K562 (cell line): ENCODE results near the gene ARID3A. TPM values are rescaled to one million over a fixed set of nuclear protein-coding genes. Genes with fewer than 3 reads are reported as not detected.

Experiments
- ATAC-seq: fragments of 200-7000 bp; cut with Tn5 transposase; 3 replicates; pipeline ENCODE4 v1.9.1; 2020; ENCODE audit warnings: moderate library complexity
- BruUV-seq: library from RNA; stranded (reverse); fragments of 400-500 nt; replicated peaks from 2 replicates; lab custom pipeline; 2021; lab: Mats Ljungman, UMichigan
- CTCF ChIA-PET: fragments of 300-600 bp; formaldehyde crosslinking; extraction: SDS; loops from one replicate; lab custom pipeline; 2021; ENCODE audit warnings: low intra/inter-chr PET ratio; lab: Yijun Ruan, JAX
- POLR2A ChIA-PET: fragments of 300-600, 350-650 bp; sonication (Branson Sonifier 250); formaldehyde crosslinking; extraction: SDS; loops from one replicate; lab custom pipeline; 2021; ENCODE audit warnings: antibody characterized with exemption, inconsistent platforms; lab: Yijun Ruan, JAX
- DNase-seq, 4 experiments: peaks; one replicate each; pipeline versions ENCODE4 v3.0.0 to v3.0.0-alpha.2; 2011 to 2018; ENCODE audit warnings: low spot score in 3 of 4, mixed read lengths in 3 of 4; ENCODE audit errors: extremely low read depth in 1 of 4
- FAIRE-seq: peaks from 2 replicates; lab custom pipeline; 2011; peaks lifted over from hg19 to GRCh38; lab: Jason Lieb, UNC
- H2AFZ ChIP-seq: 2 replicates; pipeline ENCODE4 v1.6.0; 2011; ENCODE audit warnings: low read depth, low read length, control low read depth, inconsistent platforms
- H3K27ac ChIP-seq: fragments of 200-600 bp; 3 replicates; pipeline ENCODE4 v1.8.0; 2011; ENCODE audit warnings: low read depth, mild to moderate bottlenecking, control low read depth, inconsistent platforms, low read length, moderate library complexity, mixed read lengths; ENCODE audit errors: extremely low read depth
- H3K27me3 ChIP-seq, 2 experiments: fragments of 300-600 bp in 1 of 2; 2 replicates in 1 of 2; 3 replicates in 1 of 2; pipeline versions ENCODE4 v1.6.0 to v1.8.0; 2011; ENCODE audit warnings: inconsistent platforms in 2 of 2, low read length in 2 of 2, mild to moderate bottlenecking in 1 of 2, mixed read lengths in 1 of 2, moderate library complexity in 1 of 2; ENCODE audit not compliant: control insufficient read depth in 2 of 2, insufficient read depth in 2 of 2
- H3K36me3 ChIP-seq: fragments of 300-600 bp; 3 replicates; pipeline ENCODE4 v1.8.0; 2011; ENCODE audit warnings: mild to moderate bottlenecking, low read length, inconsistent platforms; ENCODE audit not compliant: control insufficient read depth, insufficient read depth
- H3K4me1 ChIP-seq, 2 experiments: fragments of 200-600 bp in 1 of 2; replicated peaks in 1 of 2; 2 replicates in 1 of 2; 3 replicates in 1 of 2; pipeline versions ENCODE4 v1.5.1 to v1.8.0; 2011; ENCODE audit warnings: inconsistent platforms in 2 of 2, low read length in 2 of 2, mild to moderate bottlenecking in 1 of 2, mixed read lengths in 1 of 2, moderate library complexity in 1 of 2; ENCODE audit not compliant: control insufficient read depth in 2 of 2, insufficient read depth in 2 of 2
- H3K4me2 ChIP-seq: 2 replicates; pipeline ENCODE4 v1.6.1; 2011; ENCODE audit warnings: low read length, control low read depth, inconsistent platforms, mixed read lengths; ENCODE audit not compliant: insufficient read depth
- H3K4me3 ChIP-seq: fragments of 200-600 bp; sonication (generic), shearing (Covaris generic); 2 replicates; pipeline ENCODE4 v1.5.1; 2016; ENCODE audit warnings: control low read depth, inconsistent platforms
- H3K79me2 ChIP-seq: fragments of 200-600 bp; 3 replicates; pipeline ENCODE4 v1.8.0; 2011; ENCODE audit warnings: low read length, inconsistent platforms; ENCODE audit not compliant: control insufficient read depth, insufficient read depth
- H3K9ac ChIP-seq, 2 experiments: 2 replicates each; pipeline versions ENCODE4 v1.6.0 to v1.6.1; 2011; ENCODE audit warnings: low read depth in 2 of 2, low read length in 2 of 2, control low read depth in 1 of 2, inconsistent platforms in 1 of 2, mild to moderate bottlenecking in 1 of 2, mixed read lengths in 1 of 2; ENCODE audit not compliant: insufficient read depth in 1 of 2
- H3K9me1 ChIP-seq: one replicate; pipeline ENCODE4 v1.6.0; 2011; ENCODE audit warnings: inconsistent platforms, mild to moderate bottlenecking, low read length, moderate library complexity; ENCODE audit not compliant: control insufficient read depth, insufficient read depth
- H3K9me3 ChIP-seq: replicated peaks from 2 replicates; pipeline ENCODE4 v1.5.1; 2011; ENCODE audit warnings: low read depth, low read length, inconsistent platforms; ENCODE audit not compliant: control insufficient read depth, insufficient read depth
- H4K20me1 ChIP-seq: replicated peaks from 2 replicates; pipeline ENCODE4 v1.6.1; 2011; ENCODE audit warnings: low read length, inconsistent platforms, mixed read lengths; ENCODE audit not compliant: control insufficient read depth, insufficient read depth
- BRF2 ChIP-seq: IDR thresholded peaks from 3 replicates; pipeline ENCODE4 v1.6.1; 2011; ENCODE audit warnings: borderline replicate concordance, mild to moderate bottlenecking; ENCODE audit not compliant: insufficient read length, insufficient read depth
- C11orf30 ChIP-seq: fragments of 450-650 bp; IDR thresholded peaks from 2 replicates; pipeline ENCODE4 v1.6.1; 2016; ENCODE audit warnings: low read depth, mild to moderate bottlenecking
- EGR1 ChIP-seq: fragments of 450-650 bp; conservative IDR thresholded peaks from 2 replicates; pipeline ENCODE4 v1.6.1; 2017; ENCODE audit warnings: mild to moderate bottlenecking
- NR1H2 ChIP-seq: sonication (generic); formaldehyde crosslinking; IDR thresholded peaks from 2 replicates; pipeline ENCODE4 v1.4.0; 2020; ENCODE audit warnings: mild to moderate bottlenecking, missing genetic modification reagents
- PRDM10 ChIP-seq: fragments of 450-650 bp; IDR thresholded peaks from 2 replicates; pipeline ENCODE4 v1.6.1; 2018; ENCODE audit not compliant: partially characterized antibody
- RHOXF2B ChIP-seq: fragments of 250-450 bp; sonication (Bioruptor Pico); conservative IDR thresholded peaks from 2 replicates; pipeline ENCODE4 v1.5.1; 2021
- SREBF2 ChIP-seq: sonication (generic); formaldehyde crosslinking; IDR thresholded peaks from 2 replicates; pipeline ENCODE4 v1.4.0; 2020; ENCODE audit warnings: mild to moderate bottlenecking, missing genetic modification reagents
- TBL1XR1 ChIP-seq, 2 experiments: IDR thresholded peaks; 2 replicates each; pipeline ENCODE4 v1.6.1; 2012; ENCODE audit warnings: improper control_type of control experiment in 2 of 2, low read length in 2 of 2, mild to moderate bottlenecking in 1 of 2
- TRIM28 ChIP-seq: fragments of 450-650 bp; IDR thresholded peaks from 2 replicates; pipeline ENCODE4 v1.6.1; 2017
- ZBTB33 ChIP-seq: sonication (generic); formaldehyde crosslinking; IDR thresholded peaks from 2 replicates; pipeline ENCODE4 v1.8.1; 2023; ENCODE audit warnings: mild to moderate bottlenecking, missing genetic modification reagents
- ZEB2 ChIP-seq: fragments of 450-650 bp; IDR thresholded peaks from 2 replicates; pipeline ENCODE4 v1.6.1; 2016
- ZNF143 ChIP-seq: sonication (generic); formaldehyde crosslinking; IDR thresholded peaks from 2 replicates; pipeline ENCODE4 v1.9.0; 2022; ENCODE audit warnings: mild to moderate bottlenecking, missing genetic modification reagents
- ZNF311 ChIP-seq: fragments of 250-450 bp; sonication (Bioruptor Pico); IDR thresholded peaks from 2 replicates; pipeline ENCODE4 v1.4.0; 2020; ENCODE audit warnings: mild to moderate bottlenecking, moderate library complexity
- ZNF655 ChIP-seq: fragments of 250-450 bp; sonication (Bioruptor Pico); IDR thresholded peaks from 2 replicates; pipeline ENCODE4 v1.5.0; 2021
- ZNF707 ChIP-seq: fragments of 250-450 bp; sonication (Bioruptor Pico); conservative IDR thresholded peaks from 2 replicates; pipeline ENCODE4 v1.8.0; 2022; ENCODE audit warnings: inconsistent platforms, mild to moderate bottlenecking, moderate library complexity
- ZNF76 ChIP-seq: fragments of 250-450 bp; sonication (Bioruptor Pico); IDR thresholded peaks from 2 replicates; pipeline ENCODE4 v1.4.0; 2020; ENCODE audit warnings: mild to moderate bottlenecking, moderate library complexity, borderline replicate concordance
- WGBS: fragments of 100-300 bp; shearing (Covaris generic); methylation state at CpG from one replicate; pipeline ENCODE4 v1.1.6; 2016; ENCODE audit warnings: low coverage, mixed read lengths; ENCODE audit not compliant: insufficient coverage; ENCODE audit errors: missing lambda C conversion rate; 5-methylcytosine and 5-hydroxymethylcytosine counted together
- in situ Hi-C: fragments of 300-500 bp; cut with MboI; formaldehyde crosslinking; loops from 4 replicates; pipeline ENCODE4 v1.15.0; 2018; ENCODE audit warnings: inconsistent platforms, mixed read lengths
- intact Hi-C: fragments of 100-400 bp; cut with micrococcal nuclease; formaldehyde crosslinking; loops from 2 replicates; pipeline ENCODE4 v1.14.2; 2022
- polyA plus RNA-seq, 8 experiments: library from polyadenylated mRNA; depleted of rRNA in 4 of 8; stranded (reverse) in 5 of 8; unstranded in 3 of 8; fragments of >200 nt; fragmentation: Nextera tagmentation in 2 of 8; fragmentation: Illumina TruSeq in 1 of 8; extraction: Ambion mirVana in 2 of 8; extraction: Trizol in 1 of 8; gene quantifications; 2 replicates each; pipeline versions ENCODE4 v1.2.1 to v1.2.3, GENCODE V29; 2011 to 2014; ENCODE audit warnings: inconsistent platforms in 1 of 8, missing spikeins in 1 of 8
- total RNA-seq, 7 experiments: library from RNA; depleted of rRNA in 6 of 7; stranded (reverse); fragments of >200 nt in 6 of 7; fragmentation: Illumina TruSeq in 2 of 7; extraction: Trizol in 2 of 7; gene quantifications; 2 replicates each; pipeline versions ENCODE4 v1.2.1 to v1.2.3, GENCODE V29; 2011 to 2021; ENCODE audit warnings: low replicate concordance in 1 of 7

ARID3A gene
- total and polyA plus RNA-seq, 9 of the 15 experiments (the other 6 are each of a cell fraction or from before 2014, with no cell fraction given), result 1.4 to 118 (median 31.2) TPM

GRCh38 chr19:927351-927779, 1.5 kb downstream of the ARID3A start:
- H3K9me3 ChIP-seq, result no peaks in the 10 kb centered on the region
- FAIRE-seq (no peak), DNase-seq (peak; percentile 64 to 79 (median 74)), ATAC-seq (peak; percentile 5; the same call in 1 of the 3 replicates)
- peak overlapping the region; percentile 99 for H3K4me3 ChIP-seq
- peak overlapping the region; percentile 95 for H3K4me2 ChIP-seq
- no TSS peak for BruUV-seq
- POLR2A ChIA-PET, result interaction anchor here (0.6 to 1.0 kb wide), 2 partner anchors 12 to 27 kb away, joined by 3 to 5 read pairs; no protein-coding TSS in a partner anchor
- H3K9ac ChIP-seq, result peak overlapping the region; percentile 87 to 99; a peak in 3 of 4 replicates
- 0% methylated on average over 5 of the region's 15 CpGs for WGBS
- no peak overlapping the region for H2AFZ ChIP-seq
- in situ Hi-C loops (no loop called here), intact Hi-C loops (no loop called here)
- CTCF ChIA-PET, result interaction anchor here (0.5 to 8.8 kb wide), 2 partner anchors 55 to 278 kb away, joined by 3 to 158 read pairs; partner anchors contain the start of genes STK11 and WDR18
- no peaks in the 10 kb centered on the region for H3K9me1 ChIP-seq
- peaks cover 5 to 69% of the 10 kb centered on the region in 2 experiments; a peak in 4 of 5 replicates for H3K4me1 ChIP-seq
- H3K79me2 ChIP-seq, result peaks cover 75% of the 10 kb centered on the region
- no peaks in the 10 kb centered on the region; the same call in 1 of the 2 replicates for H4K20me1 ChIP-seq
- H3K36me3 ChIP-seq, result peaks cover 39% of the 10 kb centered on the region; the same call in 2 of the 3 replicates
- no peaks in the 10 kb centered on the region for H3K27me3 ChIP-seq
- peak overlapping the region; percentile 97 for H3K27ac ChIP-seq
- TF ChIP-seq SREBF2 (CRISPR knock-in tag) (no peak), RHOXF2B (CRISPR knock-in tag) (no peak), ZNF143 (CRISPR knock-in tag) (no peak), ZNF311 (CRISPR knock-in tag) (no peak), NR1H2 (CRISPR knock-in tag) (no peak), PRDM10 (peak; percentile 17), C11orf30 (peak; percentile 58), ZNF76 (no peak), ZBTB33 (CRISPR knock-in tag) (no peak), BRF2 (no peak), ZNF707 (CRISPR knock-in tag) (no peak), TBL1XR1 (IDR thresholded peaks at IDR 0.05; ENCODE audit: low read length in 2 of 2) (no peak), ZEB2 (no peak), ZNF655 (no peak), EGR1 (no peak), TRIM28 (no peak)
